HCT116 (cell line): ENCODE data around the gene GLYATL3. TPM values are rescaled to one million over a fixed set of nuclear protein-coding genes. Genes with fewer than 3 reads are reported as not detected.

Experiments used
- ATAC-seq: fragments of 200-7000 bp; cut with Tn5 transposase; 2 replicates; pipeline ENCODE4 v1.9.1; 2020; ENCODE audit warnings: mild to moderate bottlenecking, moderate library complexity
- BruUV-seq: library from RNA; stranded (reverse); fragments of 400-500 nt; replicated peaks from 2 replicates; lab custom pipeline; 2021; lab: Mats Ljungman, UMichigan
- CTCF ChIA-PET: fragments of 300-600 bp; sonication (Branson Sonifier 250); formaldehyde crosslinking; loops from one replicate; lab custom pipeline; 2021; ENCODE audit warnings: antibody characterized with exemption; lab: Charles Lee
- POLR2A ChIA-PET: fragments of 300-600, 350-600 bp; sonication (Branson Sonifier 250); formaldehyde crosslinking; loops from one replicate; lab custom pipeline; 2021; ENCODE audit warnings: antibody characterized with exemption; lab: Charles Lee
- RAD21 ChIA-PET, 2 experiments: fragments of 300-600 bp; sonication (Branson Sonifier 250); formaldehyde crosslinking; loops; one replicate each; lab custom pipeline; 2023; ENCODE audit warnings: low total read pairs in 2 of 2; ENCODE audit not compliant: uncharacterized antibody in 2 of 2, unreplicated experiment in 2 of 2, low non-redundant PET in 1 of 2; lab: Charles Lee
- DNase-seq: peaks from one replicate; pipeline ENCODE4 v3.0.0-alpha.2; 2010; ENCODE audit warnings: low read depth, low spot score
- H2AFZ ChIP-seq: fragments of 200-600 bp; shearing (Covaris generic), sonication (generic); 2 replicates; pipeline ENCODE4 v1.6.1; 2017; ENCODE audit warnings: low read depth, mixed run types, mixed read lengths, antibody characterized with exemption, low read length; ENCODE audit not compliant: poor library complexity, severe bottlenecking
- H3K27ac ChIP-seq: 2 replicates; pipeline ENCODE4 v1.5.1; 2012; ENCODE audit warnings: low read depth, low read length
- H3K27me3 ChIP-seq: fragments of 200-600 bp; sonication (generic); 2 replicates; pipeline ENCODE4 v1.6.1; 2016; ENCODE audit warnings: mixed run types, low read length, mixed read lengths; ENCODE audit not compliant: insufficient read depth
- H3K36me3 ChIP-seq, 2 experiments: fragments of 200-500 bp in 1 of 2; fragments of 200-600 bp in 1 of 2; sonication (Bioruptor generic) in 1 of 2; sonication (generic) in 1 of 2; 2 replicates each; pipeline versions ENCODE4 v1.5.1 to v1.6.1; 2014 to 2016; ENCODE audit warnings: low read length in 2 of 2, inconsistent platforms in 1 of 2, mixed read lengths in 1 of 2, mixed run types in 1 of 2; ENCODE audit not compliant: insufficient read depth in 2 of 2, control insufficient read depth in 1 of 2
- H3K4me1 ChIP-seq, 2 experiments: fragments of 200-600 bp in 1 of 2; sonication (generic) in 1 of 2; 2 replicates each; pipeline versions ENCODE4 v1.5.1 to v1.6.1; 2012 to 2017; ENCODE audit warnings: low read length in 2 of 2, inconsistent platforms in 1 of 2, mild to moderate bottlenecking in 1 of 2, mixed read lengths in 1 of 2, mixed run types in 1 of 2, moderate library complexity in 1 of 2; ENCODE audit not compliant: insufficient read depth in 2 of 2, control insufficient read depth in 1 of 2
- H3K4me2 ChIP-seq: fragments of 200-600 bp; sonication (generic); 2 replicates; pipeline ENCODE4 v1.6.1; 2017; ENCODE audit warnings: mixed run types, low read length, mixed read lengths
- H3K4me3 ChIP-seq, 2 experiments: fragments of 200-600 bp in 1 of 2; sonication (generic) in 1 of 2; replicated peaks in 1 of 2; 2 replicates each; pipeline ENCODE4 v1.5.1; 2011 to 2016; ENCODE audit warnings: low read length in 2 of 2, control low read depth in 1 of 2, low read depth in 1 of 2, mild to moderate bottlenecking in 1 of 2, mixed read lengths in 1 of 2, mixed run types in 1 of 2
- H3K79me2 ChIP-seq: fragments of 200-600 bp; sonication (generic); 2 replicates; pipeline ENCODE4 v1.6.1; 2017; ENCODE audit warnings: mild to moderate bottlenecking, mixed run types, low read length, moderate library complexity, mixed read lengths; ENCODE audit not compliant: insufficient read depth
- H3K9ac ChIP-seq: fragments of 200-600 bp; sonication (generic); 2 replicates; pipeline ENCODE4 v1.6.1; 2016; ENCODE audit warnings: low read length, mixed read lengths
- H3K9me2 ChIP-seq: fragments of 200-600 bp; sonication (generic), shearing (Covaris generic); 2 replicates; pipeline ENCODE4 v1.6.1; 2017; ENCODE audit warnings: mixed run types, mild to moderate bottlenecking, moderate library complexity; ENCODE audit not compliant: insufficient read depth
- H3K9me3 ChIP-seq, 2 experiments: fragments of 200-500 bp in 1 of 2; fragments of 200-600 bp in 1 of 2; sonication (Bioruptor generic) in 1 of 2; sonication (generic) in 1 of 2; 2 replicates each; pipeline ENCODE4 v1.6.1; 2014 to 2017; ENCODE audit warnings: low read length in 2 of 2, mixed read lengths in 2 of 2, inconsistent platforms in 1 of 2, low read depth in 1 of 2, mild to moderate bottlenecking in 1 of 2, mixed run types in 1 of 2, moderate library complexity in 1 of 2; ENCODE audit not compliant: control insufficient read depth in 1 of 2, insufficient read depth in 1 of 2
- H4K20me1 ChIP-seq: fragments of 200-600 bp; sonication (generic), shearing (Covaris generic); 2 replicates; pipeline ENCODE4 v1.6.1; 2017; ENCODE audit warnings: mixed run types, mild to moderate bottlenecking, moderate library complexity; ENCODE audit not compliant: insufficient read depth
- CBX3 ChIP-seq: IDR thresholded peaks from 2 replicates; pipeline ENCODE4 v1.6.1; 2012; ENCODE audit warnings: low read depth
- CEBPB ChIP-seq: IDR thresholded peaks from 2 replicates; pipeline ENCODE4 v1.6.1; 2012; ENCODE audit warnings: low read depth
- ELF1 ChIP-seq: IDR thresholded peaks from 2 replicates; pipeline ENCODE4 v1.6.1; 2012; ENCODE audit warnings: low read depth, borderline replicate concordance
- EZH2 ChIP-seq: fragments of 200-600 bp; sonication (generic); IDR thresholded peaks from 2 replicates; pipeline ENCODE4 v1.6.1; 2017; ENCODE audit warnings: antibody characterized with exemption, mixed run types
- FOSL1 ChIP-seq: IDR thresholded peaks from 2 replicates; pipeline ENCODE4 v1.6.1; 2012; ENCODE audit warnings: low read depth
- POLR2AphosphoS5 ChIP-seq: IDR thresholded peaks from 2 replicates; pipeline ENCODE4 v1.6.1; 2011; ENCODE audit warnings: mild to moderate bottlenecking, low read depth, low read length, moderate library complexity
- RAD21 ChIP-seq: IDR thresholded peaks from 2 replicates; pipeline ENCODE4 v1.6.1; 2012; ENCODE audit warnings: low read depth, mild to moderate bottlenecking
- SIN3A ChIP-seq: IDR thresholded peaks from 2 replicates; pipeline ENCODE4 v1.6.1; 2012; ENCODE audit warnings: low read depth
- SP1 ChIP-seq: IDR thresholded peaks from 2 replicates; pipeline ENCODE4 v1.6.1; 2012; ENCODE audit warnings: low read depth
- ZFX ChIP-seq: fragments of 450-650 bp; IDR thresholded peaks from 2 replicates; pipeline ENCODE4 v1.6.1; 2017
- ZNF274 ChIP-seq: fragments of 200-500 bp; sonication (Bioruptor generic); IDR thresholded peaks from 2 replicates; pipeline ENCODE4 v1.6.1; 2014; ENCODE audit warnings: mild to moderate bottlenecking, low read depth, low read length, inconsistent platforms
- intact Hi-C: fragments of 100-400 bp; cut with micrococcal nuclease; formaldehyde crosslinking; loops from 2 replicates; pipeline ENCODE4 v1.10.0; 2022
- total RNA-seq: library from RNA; stranded (reverse); gene quantifications from one replicate; pipeline ENCODE4 v1.2.1, GENCODE V29; 2021; ENCODE audit not compliant: unreplicated experiment
- TF ChIP-seq, protein P1 (sequence below): IDR thresholded peaks from 2 replicates; pipeline ENCODE4 v1.6.1; 2012; ENCODE audit warnings: low read depth
- TF ChIP-seq, protein P2 (sequence below): IDR thresholded peaks from 2 replicates; pipeline ENCODE4 v1.6.1; 2011; ENCODE audit warnings: mild to moderate bottlenecking, low read length, moderate library complexity; ENCODE audit not compliant: insufficient replicate concordance; ENCODE audit errors: extremely low read depth
- TF ChIP-seq, protein P3 (sequence below): IDR thresholded peaks from 2 replicates; pipeline ENCODE4 v1.6.1; 2012
- TF ChIP-seq, protein P4 (sequence below): IDR thresholded peaks from 2 replicates; pipeline ENCODE4 v1.6.1; 2012
- TF ChIP-seq, protein P5 (sequence below), 3 experiments: fragments of 200-600 bp in 1 of 3; sonication (generic) in 1 of 3; IDR thresholded peaks in 2 of 3; conservative IDR thresholded peaks in 1 of 3; 2 replicates each; pipeline ENCODE4 v1.5.1; 2012 to 2017; ENCODE audit warnings: low read depth in 2 of 3, low read length in 2 of 3, antibody characterized with exemption in 1 of 3, borderline replicate concordance in 1 of 3, control low read depth in 1 of 3, mild to moderate bottlenecking in 1 of 3, mixed read lengths in 1 of 3, mixed run types in 1 of 3, moderate library complexity in 1 of 3; ENCODE audit not compliant: insufficient read depth in 1 of 3

Gene GLYATL3
- total RNA-seq, 1 experiment from 2014 or later = not detected

DNA sequence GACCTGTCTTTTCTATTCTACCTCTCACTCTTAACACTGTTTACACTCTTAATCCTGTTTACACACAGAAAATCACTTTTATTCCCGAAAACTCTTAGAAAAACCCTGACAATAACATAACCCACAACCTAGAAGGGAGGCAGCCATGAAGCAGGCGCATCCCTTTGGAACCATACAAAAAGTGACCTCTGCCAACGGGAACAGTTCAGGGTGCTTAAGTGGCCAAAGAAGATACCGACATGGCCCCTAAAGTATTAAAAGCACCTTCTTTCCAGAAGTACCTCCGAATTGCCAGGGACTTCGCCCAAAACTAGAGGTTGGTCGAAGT, 37.2 kb upstream of the GLYATL3 start:
- TF ChIP-seq ZFX = no peak
- no peak for TF ChIP-seq FOSL1
- no peak for TF ChIP-seq CEBPB
- no peak for TF ChIP-seq CBX3
- TF ChIP-seq, protein P1, sequence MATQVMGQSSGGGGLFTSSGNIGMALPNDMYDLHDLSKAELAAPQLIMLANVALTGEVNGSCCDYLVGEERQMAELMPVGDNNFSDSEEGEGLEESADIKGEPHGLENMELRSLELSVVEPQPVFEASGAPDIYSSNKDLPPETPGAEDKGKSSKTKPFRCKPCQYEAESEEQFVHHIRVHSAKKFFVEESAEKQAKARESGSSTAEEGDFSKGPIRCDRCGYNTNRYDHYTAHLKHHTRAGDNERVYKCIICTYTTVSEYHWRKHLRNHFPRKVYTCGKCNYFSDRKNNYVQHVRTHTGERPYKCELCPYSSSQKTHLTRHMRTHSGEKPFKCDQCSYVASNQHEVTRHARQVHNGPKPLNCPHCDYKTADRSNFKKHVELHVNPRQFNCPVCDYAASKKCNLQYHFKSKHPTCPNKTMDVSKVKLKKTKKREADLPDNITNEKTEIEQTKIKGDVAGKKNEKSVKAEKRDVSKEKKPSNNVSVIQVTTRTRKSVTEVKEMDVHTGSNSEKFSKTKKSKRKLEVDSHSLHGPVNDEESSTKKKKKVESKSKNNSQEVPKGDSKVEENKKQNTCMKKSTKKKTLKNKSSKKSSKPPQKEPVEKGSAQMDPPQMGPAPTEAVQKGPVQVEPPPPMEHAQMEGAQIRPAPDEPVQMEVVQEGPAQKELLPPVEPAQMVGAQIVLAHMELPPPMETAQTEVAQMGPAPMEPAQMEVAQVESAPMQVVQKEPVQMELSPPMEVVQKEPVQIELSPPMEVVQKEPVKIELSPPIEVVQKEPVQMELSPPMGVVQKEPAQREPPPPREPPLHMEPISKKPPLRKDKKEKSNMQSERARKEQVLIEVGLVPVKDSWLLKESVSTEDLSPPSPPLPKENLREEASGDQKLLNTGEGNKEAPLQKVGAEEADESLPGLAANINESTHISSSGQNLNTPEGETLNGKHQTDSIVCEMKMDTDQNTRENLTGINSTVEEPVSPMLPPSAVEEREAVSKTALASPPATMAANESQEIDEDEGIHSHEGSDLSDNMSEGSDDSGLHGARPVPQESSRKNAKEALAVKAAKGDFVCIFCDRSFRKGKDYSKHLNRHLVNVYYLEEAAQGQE = no peak
- TF ChIP-seq EZH2 = no peak
- TF ChIP-seq SIN3A = no peak
- no peak for TF ChIP-seq ZNF274
- TF ChIP-seq, protein P2, sequence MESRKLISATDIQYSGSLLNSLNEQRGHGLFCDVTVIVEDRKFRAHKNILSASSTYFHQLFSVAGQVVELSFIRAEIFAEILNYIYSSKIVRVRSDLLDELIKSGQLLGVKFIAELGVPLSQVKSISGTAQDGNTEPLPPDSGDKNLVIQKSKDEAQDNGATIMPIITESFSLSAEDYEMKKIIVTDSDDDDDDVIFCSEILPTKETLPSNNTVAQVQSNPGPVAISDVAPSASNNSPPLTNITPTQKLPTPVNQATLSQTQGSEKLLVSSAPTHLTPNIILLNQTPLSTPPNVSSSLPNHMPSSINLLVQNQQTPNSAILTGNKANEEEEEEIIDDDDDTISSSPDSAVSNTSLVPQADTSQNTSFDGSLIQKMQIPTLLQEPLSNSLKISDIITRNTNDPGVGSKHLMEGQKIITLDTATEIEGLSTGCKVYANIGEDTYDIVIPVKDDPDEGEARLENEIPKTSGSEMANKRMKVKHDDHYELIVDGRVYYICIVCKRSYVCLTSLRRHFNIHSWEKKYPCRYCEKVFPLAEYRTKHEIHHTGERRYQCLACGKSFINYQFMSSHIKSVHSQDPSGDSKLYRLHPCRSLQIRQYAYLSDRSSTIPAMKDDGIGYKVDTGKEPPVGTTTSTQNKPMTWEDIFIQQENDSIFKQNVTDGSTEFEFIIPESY = no peak
- TF ChIP-seq, protein P3, sequence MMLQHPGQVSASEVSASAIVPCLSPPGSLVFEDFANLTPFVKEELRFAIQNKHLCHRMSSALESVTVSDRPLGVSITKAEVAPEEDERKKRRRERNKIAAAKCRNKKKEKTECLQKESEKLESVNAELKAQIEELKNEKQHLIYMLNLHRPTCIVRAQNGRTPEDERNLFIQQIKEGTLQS = no peak
- TF ChIP-seq, protein P4, sequence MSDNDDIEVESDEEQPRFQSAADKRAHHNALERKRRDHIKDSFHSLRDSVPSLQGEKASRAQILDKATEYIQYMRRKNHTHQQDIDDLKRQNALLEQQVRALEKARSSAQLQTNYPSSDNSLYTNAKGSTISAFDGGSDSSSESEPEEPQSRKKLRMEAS = no peak
- no peak for TF ChIP-seq ELF1
- TF ChIP-seq, protein P5, sequence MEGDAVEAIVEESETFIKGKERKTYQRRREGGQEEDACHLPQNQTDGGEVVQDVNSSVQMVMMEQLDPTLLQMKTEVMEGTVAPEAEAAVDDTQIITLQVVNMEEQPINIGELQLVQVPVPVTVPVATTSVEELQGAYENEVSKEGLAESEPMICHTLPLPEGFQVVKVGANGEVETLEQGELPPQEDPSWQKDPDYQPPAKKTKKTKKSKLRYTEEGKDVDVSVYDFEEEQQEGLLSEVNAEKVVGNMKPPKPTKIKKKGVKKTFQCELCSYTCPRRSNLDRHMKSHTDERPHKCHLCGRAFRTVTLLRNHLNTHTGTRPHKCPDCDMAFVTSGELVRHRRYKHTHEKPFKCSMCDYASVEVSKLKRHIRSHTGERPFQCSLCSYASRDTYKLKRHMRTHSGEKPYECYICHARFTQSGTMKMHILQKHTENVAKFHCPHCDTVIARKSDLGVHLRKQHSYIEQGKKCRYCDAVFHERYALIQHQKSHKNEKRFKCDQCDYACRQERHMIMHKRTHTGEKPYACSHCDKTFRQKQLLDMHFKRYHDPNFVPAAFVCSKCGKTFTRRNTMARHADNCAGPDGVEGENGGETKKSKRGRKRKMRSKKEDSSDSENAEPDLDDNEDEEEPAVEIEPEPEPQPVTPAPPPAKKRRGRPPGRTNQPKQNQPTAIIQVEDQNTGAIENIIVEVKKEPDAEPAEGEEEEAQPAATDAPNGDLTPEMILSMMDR (IDR thresholded peaks at IDR 0.05 in 2 of 3, conservative IDR thresholded peaks at IDR 0.05 in 1 of 3; ENCODE audit: borderline replicate concordance in 1 of 3, insufficient read depth in 1 of 3, low read depth in 2 of 3, low read length in 2 of 3) = no peak
- TF ChIP-seq SP1 = no peak
- no peak for TF ChIP-seq RAD21
- TF ChIP-seq POLR2AphosphoS5 = no peak
- TF ChIP-seq, all 23 proteins: peak for 0
- Histone ChIP-seq H3K79me2 (peaks cover 43% of the 10 kb centered on the region), H3K4me2 (peak overlapping the region; percentile 87), H3K9me3 (no peaks in the 10 kb centered on the region), H4K20me1 (no peaks in the 10 kb centered on the region), H3K4me3 (peak overlapping the region; percentile 76 to 97), H3K4me1 (peaks cover 3 to 14% of the 10 kb centered on the region in 2 experiments; a peak in 2 of 4 replicates), H3K9ac (peak overlapping the region; percentile 74), H3K27ac (no peak overlapping the region), H3K36me3 (no peaks in the 10 kb centered on the region), H3K27me3 (no peaks in the 10 kb centered on the region), H2AFZ (no peak overlapping the region), H3K9me2 (no peaks in the 10 kb centered on the region)
- RAD21 ChIA-PET = no interaction called here
- intact Hi-C loops = no loop called here
- ATAC-seq = peak; percentile 26
- no peak for DNase-seq
- TSS peak; percentile 80 for BruUV-seq
- CTCF ChIA-PET = no interaction called here
- POLR2A ChIA-PET = no interaction called here
